Activated T-cell treated with anti-CD3 and anti-CD28 coated beads, Interleukin-2, amount 50 U/mL, for 24 hours (primary cell): ENCODE results near the gene FBLN2.

ENCODE experiments used
- DNase-seq: peaks from one replicate; pipeline ENCODE4 v3.0.0-alpha.2; 2020
- H3K27ac Mint-ChIP-seq: 2 replicates; pipeline ENCODE4 v1.8.0; 2020; ENCODE audit warnings: mild to moderate bottlenecking, mixed read lengths
- H3K27me3 Mint-ChIP-seq: 2 replicates; pipeline ENCODE4 v1.8.0; 2020; ENCODE audit warnings: mixed read lengths
- H3K36me3 Mint-ChIP-seq: 2 replicates; pipeline ENCODE4 v1.8.0; 2020; ENCODE audit warnings: low read depth, mixed read lengths
- H3K4me1 Mint-ChIP-seq: 2 replicates; pipeline ENCODE4 v1.8.0; 2020; ENCODE audit warnings: low read depth, mixed read lengths
- H3K4me3 Mint-ChIP-seq: 2 replicates; pipeline ENCODE4 v1.8.0; 2020; ENCODE audit warnings: mild to moderate bottlenecking, moderate library complexity, mixed read lengths
- H3K9me3 Mint-ChIP-seq: 2 replicates; pipeline ENCODE4 v1.8.0; 2020; ENCODE audit warnings: mixed read lengths

FBLN2 gene

GRCh38 chr3:13624021-13624420, 75.1 kb downstream of the FBLN2 start:
- no peak for DNase-seq
- H3K9me3 Mint-ChIP-seq, result no peaks in the 10 kb centered on the region
- peaks cover 10% of the 10 kb centered on the region for H3K4me1 Mint-ChIP-seq
- H3K27ac Mint-ChIP-seq, result no peak overlapping the region
- no peak overlapping the region for H3K4me3 Mint-ChIP-seq
- peaks cover 2% of the 10 kb centered on the region for H3K27me3 Mint-ChIP-seq
- H3K36me3 Mint-ChIP-seq, result no peaks in the 10 kb centered on the region

GRCh38 chr3:13624671-13625125, 75.8 kb downstream of the FBLN2 start:
- H3K27ac Mint-ChIP-seq, result no peak overlapping the region
- DNase-seq, result no peak

GRCh38 chr3:13626396-13626795, 77.5 kb downstream of the FBLN2 start:
- H3K4me3 Mint-ChIP-seq, result no peak overlapping the region
- H3K36me3 Mint-ChIP-seq, result no peaks in the 10 kb centered on the region
- H3K4me1 Mint-ChIP-seq, result peaks cover 9% of the 10 kb centered on the region
- no peak overlapping the region for H3K27ac Mint-ChIP-seq
- no peak for DNase-seq
- H3K27me3 Mint-ChIP-seq, result peaks cover 2% of the 10 kb centered on the region
- H3K9me3 Mint-ChIP-seq, result no peaks in the 10 kb centered on the region

More at GRCh38 chr3:13624671-13625125, 75.8 kb downstream of the FBLN2 start:
- Mint-ChIP-seq H3K9me3 (no peaks in the 10 kb centered on the region), H3K36me3 (no peaks in the 10 kb centered on the region), H3K4me1 (peaks cover 10% of the 10 kb centered on the region), H3K4me3 (no peak overlapping the region), H3K27me3 (peaks cover 2% of the 10 kb centered on the region)

GRCh38 chr3:13626915-13627460, 78.1 kb downstream of the FBLN2 start:
- no peak overlapping the region for H3K27ac Mint-ChIP-seq

GRCh38 chr3:13627681-13628080, 78.8 kb downstream of the FBLN2 start:
- H3K36me3 Mint-ChIP-seq, result no peaks in the 10 kb centered on the region
- H3K9me3 Mint-ChIP-seq, result no peaks in the 10 kb centered on the region
- no peak overlapping the region for H3K4me3 Mint-ChIP-seq
- no peak overlapping the region for H3K27ac Mint-ChIP-seq
- H3K4me1 Mint-ChIP-seq, result no peaks in the 10 kb centered on the region
- H3K27me3 Mint-ChIP-seq, result no peaks in the 10 kb centered on the region
- no peak for DNase-seq

More at GRCh38 chr3:13626915-13627460, 78.1 kb downstream of the FBLN2 start:
- no peaks in the 10 kb centered on the region for H3K9me3 Mint-ChIP-seq
- H3K4me1 Mint-ChIP-seq, result peaks cover 3% of the 10 kb centered on the region
- no peak for DNase-seq
- no peak overlapping the region for H3K4me3 Mint-ChIP-seq
- no peaks in the 10 kb centered on the region for H3K27me3 Mint-ChIP-seq
- H3K36me3 Mint-ChIP-seq, result no peaks in the 10 kb centered on the region

GRCh38 chr3:13628432-13628831, 79.5 kb downstream of the FBLN2 start:
- H3K4me3 Mint-ChIP-seq, result no peak overlapping the region
- no peak overlapping the region for H3K27ac Mint-ChIP-seq
- H3K27me3 Mint-ChIP-seq, result no peaks in the 10 kb centered on the region
- H3K36me3 Mint-ChIP-seq, result no peaks in the 10 kb centered on the region
- H3K4me1 Mint-ChIP-seq, result no peaks in the 10 kb centered on the region
- DNase-seq, result no peak
- no peaks in the 10 kb centered on the region for H3K9me3 Mint-ChIP-seq

GRCh38 chr3:13628841-13629551, 80.1 kb downstream of the FBLN2 start:
- no peak for DNase-seq
- no peaks in the 10 kb centered on the region for H3K36me3 Mint-ChIP-seq

GRCh38 chr3:13629644-13630043, 80.7 kb downstream of the FBLN2 start:
- Mint-ChIP-seq H3K4me3 (no peak overlapping the region), H3K27me3 (no peaks in the 10 kb centered on the region), H3K9me3 (no peaks in the 10 kb centered on the region), H3K36me3 (no peaks in the 10 kb centered on the region), H3K27ac (no peak overlapping the region), H3K4me1 (no peaks in the 10 kb centered on the region)
- DNase-seq, result no peak

More at GRCh38 chr3:13628841-13629551, 80.1 kb downstream of the FBLN2 start:
- Mint-ChIP-seq H3K4me3 (no peak overlapping the region), H3K27ac (no peak overlapping the region), H3K4me1 (no peaks in the 10 kb centered on the region), H3K9me3 (no peaks in the 10 kb centered on the region), H3K27me3 (no peaks in the 10 kb centered on the region)

GRCh38 chr3:13631256-13631655, 82.3 kb downstream of the FBLN2 start:
- DNase-seq, result no peak
- Mint-ChIP-seq H3K36me3 (no peaks in the 10 kb centered on the region), H3K9me3 (no peaks in the 10 kb centered on the region), H3K27me3 (no peaks in the 10 kb centered on the region), H3K4me1 (no peaks in the 10 kb centered on the region), H3K27ac (no peak overlapping the region), H3K4me3 (no peak overlapping the region)

GRCh38 chr3:13633176-13633575, 84.3 kb downstream of the FBLN2 start:
- no peaks in the 10 kb centered on the region for H3K36me3 Mint-ChIP-seq
- no peaks in the 10 kb centered on the region for H3K9me3 Mint-ChIP-seq
- H3K27ac Mint-ChIP-seq, result no peak overlapping the region
- no peaks in the 10 kb centered on the region for H3K27me3 Mint-ChIP-seq
- H3K4me1 Mint-ChIP-seq, result no peaks in the 10 kb centered on the region
- no peak for DNase-seq
- no peak overlapping the region for H3K4me3 Mint-ChIP-seq

GRCh38 chr3:13634151-13634550, 85.2 kb downstream of the FBLN2 start:
- Mint-ChIP-seq H3K4me3 (no peak overlapping the region), H3K9me3 (no peaks in the 10 kb centered on the region), H3K27ac (no peak overlapping the region), H3K36me3 (no peaks in the 10 kb centered on the region), H3K27me3 (no peaks in the 10 kb centered on the region), H3K4me1 (no peaks in the 10 kb centered on the region)
- DNase-seq, result no peak

GRCh38 chr3:13634615-13635014, 85.7 kb downstream of the FBLN2 start:
- Mint-ChIP-seq H3K27ac (no peak overlapping the region), H3K4me3 (no peak overlapping the region), H3K36me3 (no peaks in the 10 kb centered on the region), H3K27me3 (no peaks in the 10 kb centered on the region), H3K4me1 (no peaks in the 10 kb centered on the region), H3K9me3 (no peaks in the 10 kb centered on the region)
- no peak for DNase-seq

- no peaks in the 10 kb centered on the region for H3K9me3 Mint-ChIP-seq
- no peak for DNase-seq
Observed at GRCh38 chr3:13636186-13636585, 87.3 kb downstream of the FBLN2 start.

GRCh38 chr3:13636874-13637273, 87.9 kb downstream of the FBLN2 start:
- H3K4me1 Mint-ChIP-seq, result no peaks in the 10 kb centered on the region
- no peaks in the 10 kb centered on the region for H3K9me3 Mint-ChIP-seq
- no peaks in the 10 kb centered on the region for H3K27me3 Mint-ChIP-seq
- no peak overlapping the region for H3K4me3 Mint-ChIP-seq
- H3K27ac Mint-ChIP-seq, result no peak overlapping the region
- no peaks in the 10 kb centered on the region for H3K36me3 Mint-ChIP-seq
- DNase-seq, result no peak

More at GRCh38 chr3:13636186-13636585, 87.3 kb downstream of the FBLN2 start:
- no peaks in the 10 kb centered on the region for H3K27me3 Mint-ChIP-seq
- H3K36me3 Mint-ChIP-seq, result no peaks in the 10 kb centered on the region
- H3K4me3 Mint-ChIP-seq, result no peak overlapping the region
- H3K4me1 Mint-ChIP-seq, result no peaks in the 10 kb centered on the region
- H3K27ac Mint-ChIP-seq, result no peak overlapping the region

- Mint-ChIP-seq H3K4me3 (no peak overlapping the region), H3K36me3 (no peaks in the 10 kb centered on the region), H3K27ac (no peak overlapping the region), H3K4me1 (no peaks in the 10 kb centered on the region), H3K9me3 (no peaks in the 10 kb centered on the region), H3K27me3 (no peaks in the 10 kb centered on the region)
- DNase-seq, result no peak
Observed at GRCh38 chr3:13637311-13637891, 88.5 kb downstream of the FBLN2 start.
